ENCODE results near the gene EMC10. TPM values are rescaled to one million over a fixed set of nuclear protein-coding genes. Genes with fewer than 3 reads are reported as not detected.

Gene EMC10
- total RNA-seq, 1 donor from 2014 or later, result 137 TPM

- peak overlapping the region; percentile 97 for H3K27ac Mint-ChIP-seq
- no peak for TF ChIP-seq CTCF (conservative IDR thresholded peaks at IDR 0.05)
- DNase-seq (ENCODE audit: extremely low spot score, unreplicated experiment), result no peak
- no peaks in the 10 kb centered on the region for H3K36me3 Mint-ChIP-seq
- H3K27me3 Mint-ChIP-seq, result peaks cover 3% of the 10 kb centered on the region
- peak overlapping the region; percentile 96 for H3K4me3 Mint-ChIP-seq
- H3K4me1 Mint-ChIP-seq (ENCODE audit: unreplicated experiment), result peaks cover 18% of the 10 kb centered on the region
- H3K9me3 Mint-ChIP-seq, result no peaks in the 10 kb centered on the region
Observed at GRCh38 chr19:50510121-50510670, 33.9 kb downstream of the EMC10 start.

GRCh38 chr19:50510700-50511068 is 34.4 kb downstream of the EMC10 start:
- Mint-ChIP-seq H3K4me1 (ENCODE audit: unreplicated experiment) (peaks cover 18% of the 10 kb centered on the region), H3K27ac (peak overlapping the region; percentile 97), H3K27me3 (peaks cover 3% of the 10 kb centered on the region), H3K36me3 (no peaks in the 10 kb centered on the region), H3K9me3 (no peaks in the 10 kb centered on the region), H3K4me3 (peak overlapping the region; percentile 96)
- no peak for TF ChIP-seq CTCF (conservative IDR thresholded peaks at IDR 0.05)
- no peak for DNase-seq (ENCODE audit: extremely low spot score, unreplicated experiment)

- Mint-ChIP-seq H3K4me3 (peak within 1 kb of the TSS; percentile 96), H3K27me3 (peaks cover 3% of the 10 kb centered on the region), H3K4me1 (ENCODE audit: unreplicated experiment) (peaks cover 18% of the 10 kb centered on the region), H3K9me3 (no peaks in the 10 kb centered on the region), H3K27ac (peak within 1 kb of the TSS; percentile 97), H3K36me3 (no peaks in the 10 kb centered on the region)
- peak; percentile 98 for DNase-seq (ENCODE audit: extremely low spot score, unreplicated experiment)
- TF ChIP-seq CTCF (conservative IDR thresholded peaks at IDR 0.05), result no peak
Observed at GRCh38 chr19:50511069-50511822, 34.9 kb downstream of the EMC10 start, which contains the start of gene JOSD2. Gene JOSD2, minus strand, starts transcription at chr19:50511191. Its CDS starts 760 bp downstream, at chr19:50510431.

GRCh38 chr19:50512112-50512998 is 36.0 kb downstream of the EMC10 start:
- Mint-ChIP-seq H3K27ac (no peak overlapping the region), H3K27me3 (peaks cover 3% of the 10 kb centered on the region), H3K9me3 (no peaks in the 10 kb centered on the region), H3K36me3 (no peaks in the 10 kb centered on the region), H3K4me1 (ENCODE audit: unreplicated experiment) (peaks cover 18% of the 10 kb centered on the region), H3K4me3 (peak overlapping the region; percentile 96)
- no peak for TF ChIP-seq CTCF (conservative IDR thresholded peaks at IDR 0.05)
- no peak for DNase-seq (ENCODE audit: extremely low spot score, unreplicated experiment)

- peak overlapping the region; percentile 72 for H3K4me3 Mint-ChIP-seq
- H3K9me3 Mint-ChIP-seq, result no peaks in the 10 kb centered on the region
- peaks cover 3% of the 10 kb centered on the region for H3K27me3 Mint-ChIP-seq
- H3K4me1 Mint-ChIP-seq (ENCODE audit: unreplicated experiment), result peaks cover 18% of the 10 kb centered on the region
- TF ChIP-seq CTCF (conservative IDR thresholded peaks at IDR 0.05), result no peak
- no peak for DNase-seq (ENCODE audit: extremely low spot score, unreplicated experiment)
- H3K27ac Mint-ChIP-seq, result no peak overlapping the region
- H3K36me3 Mint-ChIP-seq, result no peaks in the 10 kb centered on the region
Observed at GRCh38 chr19:50512999-50513745, 36.9 kb downstream of the EMC10 start.

All from type B pancreatic cell (in vitro differentiated cells).